ENCODE results near the gene LRRC8C. TPM values are rescaled to one million over a fixed set of nuclear protein-coding genes. Genes with fewer than 3 reads are reported as not detected.

LRRC8C gene
- 3.2 and 3.3 TPM in 2 replicates for total RNA-seq
- long read RNA-seq, full-length matches to known transcripts: 2 of 3 reads
- long read RNA-seq, partial matches to known transcripts: 1 of 3 reads
- long read RNA-seq, other reads (novel, unspliced or antisense): 0 of 3 reads

DNA sequence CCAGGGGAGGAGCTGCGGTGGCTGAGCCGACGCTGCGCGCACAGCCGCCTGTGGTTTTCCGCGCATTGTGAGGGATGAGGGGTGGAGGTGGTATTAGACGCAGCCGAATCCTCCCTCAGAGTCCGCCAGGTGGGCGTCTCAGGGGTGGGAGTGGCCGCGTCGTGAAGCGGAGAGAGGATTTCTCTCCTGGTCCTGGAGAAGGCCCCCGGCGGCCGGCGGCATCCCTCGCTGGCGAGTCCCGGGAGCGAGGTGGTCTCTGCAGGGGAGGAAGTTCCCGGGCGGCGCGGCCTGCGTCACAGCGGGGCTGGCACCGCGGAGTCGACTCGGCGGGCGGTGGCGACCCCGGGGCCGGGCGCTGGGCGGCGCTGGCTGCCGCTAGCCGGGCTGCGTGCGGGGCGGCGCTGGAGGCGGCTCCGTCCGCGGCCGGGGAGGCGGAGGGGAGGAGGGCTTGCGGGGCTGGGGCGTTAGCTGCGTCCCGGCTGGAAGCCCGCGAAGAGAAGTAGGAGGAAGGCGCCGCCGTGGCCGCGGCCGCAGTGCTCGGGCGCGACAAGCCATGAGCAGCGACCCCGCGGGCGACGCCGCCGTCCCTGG is at the start of gene LRRC8C:
Gene LRRC8C, plus strand, starts transcription at position 464 of the 591 bp plus-strand sequence. CDS start 53,354 bp downstream, outside the sequence.
- Mint-ChIP-seq H3K27me3 (peaks cover 20% of the 10 kb centered on the region), H3K9me3 (ENCODE audit: low read depth) (no peaks in the 10 kb centered on the region), H3K4me1 (ENCODE audit: low read depth) (peaks cover 17% of the 10 kb centered on the region), H3K4me3 (ENCODE audit: low read depth) (peak within 1 kb of the TSS; percentile 91), H3K27ac (peak within 1 kb of the TSS; percentile 96), H3K36me3 (ENCODE audit: insufficient read depth) (no peaks in the 10 kb centered on the region)
- peak; percentile 85 for DNase-seq (ENCODE audit: low spot score, unreplicated experiment)
- TF ChIP-seq, protein P1, sequence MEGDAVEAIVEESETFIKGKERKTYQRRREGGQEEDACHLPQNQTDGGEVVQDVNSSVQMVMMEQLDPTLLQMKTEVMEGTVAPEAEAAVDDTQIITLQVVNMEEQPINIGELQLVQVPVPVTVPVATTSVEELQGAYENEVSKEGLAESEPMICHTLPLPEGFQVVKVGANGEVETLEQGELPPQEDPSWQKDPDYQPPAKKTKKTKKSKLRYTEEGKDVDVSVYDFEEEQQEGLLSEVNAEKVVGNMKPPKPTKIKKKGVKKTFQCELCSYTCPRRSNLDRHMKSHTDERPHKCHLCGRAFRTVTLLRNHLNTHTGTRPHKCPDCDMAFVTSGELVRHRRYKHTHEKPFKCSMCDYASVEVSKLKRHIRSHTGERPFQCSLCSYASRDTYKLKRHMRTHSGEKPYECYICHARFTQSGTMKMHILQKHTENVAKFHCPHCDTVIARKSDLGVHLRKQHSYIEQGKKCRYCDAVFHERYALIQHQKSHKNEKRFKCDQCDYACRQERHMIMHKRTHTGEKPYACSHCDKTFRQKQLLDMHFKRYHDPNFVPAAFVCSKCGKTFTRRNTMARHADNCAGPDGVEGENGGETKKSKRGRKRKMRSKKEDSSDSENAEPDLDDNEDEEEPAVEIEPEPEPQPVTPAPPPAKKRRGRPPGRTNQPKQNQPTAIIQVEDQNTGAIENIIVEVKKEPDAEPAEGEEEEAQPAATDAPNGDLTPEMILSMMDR (IDR thresholded peaks at IDR 0.05; ENCODE audit: unreplicated experiment): peak; percentile 60

GRCh38 chr1:89584211-89584610 is 48.7 kb upstream of the LRRC8C start:
- TF ChIP-seq, protein P1 (IDR thresholded peaks at IDR 0.05; ENCODE audit: unreplicated experiment): no peak
- peaks cover 18% of the 10 kb centered on the region for H3K36me3 Mint-ChIP-seq (ENCODE audit: insufficient read depth)

GRCh38 chr1:89584781-89585180 is 48.1 kb upstream of the LRRC8C start:
- no peak overlapping the region for H3K4me3 Mint-ChIP-seq (ENCODE audit: low read depth)
- H3K36me3 Mint-ChIP-seq (ENCODE audit: insufficient read depth): peaks cover 17% of the 10 kb centered on the region
- no peaks in the 10 kb centered on the region for H3K9me3 Mint-ChIP-seq (ENCODE audit: low read depth)
- no peak for DNase-seq (ENCODE audit: low spot score, unreplicated experiment)
- peaks cover 7% of the 10 kb centered on the region for H3K4me1 Mint-ChIP-seq (ENCODE audit: low read depth)
- TF ChIP-seq, protein P1 (IDR thresholded peaks at IDR 0.05; ENCODE audit: unreplicated experiment): no peak
- H3K27me3 Mint-ChIP-seq: no peaks in the 10 kb centered on the region
- H3K27ac Mint-ChIP-seq: no peak overlapping the region

More at GRCh38 chr1:89584211-89584610, 48.7 kb upstream of the LRRC8C start:
- Mint-ChIP-seq H3K4me3 (ENCODE audit: low read depth) (no peak overlapping the region), H3K27me3 (no peaks in the 10 kb centered on the region), H3K9me3 (ENCODE audit: low read depth) (no peaks in the 10 kb centered on the region), H3K27ac (no peak overlapping the region), H3K4me1 (ENCODE audit: low read depth) (peaks cover 10% of the 10 kb centered on the region)
- DNase-seq (ENCODE audit: low spot score, unreplicated experiment): no peak

DNA sequence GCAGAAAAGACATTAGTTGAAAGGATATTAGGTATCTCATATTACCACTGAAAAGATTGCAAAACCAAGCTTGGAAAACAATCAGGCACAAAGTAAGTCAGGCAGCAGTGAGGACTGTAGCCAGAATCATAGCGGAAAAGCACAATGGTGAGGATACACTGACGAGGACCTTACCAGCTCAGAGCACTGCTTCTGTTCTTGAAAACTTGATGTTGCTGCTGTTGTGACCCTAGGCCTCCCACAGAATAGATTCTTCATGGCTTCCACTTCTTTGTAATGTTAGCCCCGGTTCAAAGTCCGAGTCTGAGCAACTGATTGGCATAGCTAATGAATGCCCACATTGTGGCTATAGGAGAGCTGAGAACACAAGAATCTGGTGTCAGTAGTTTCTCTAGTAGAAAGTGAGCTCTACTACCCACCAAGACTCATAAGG is 45.2 kb upstream of the LRRC8C start:
- TF ChIP-seq, protein P1 (IDR thresholded peaks at IDR 0.05; ENCODE audit: unreplicated experiment): no peak
- peaks cover 11% of the 10 kb centered on the region for H3K36me3 Mint-ChIP-seq (ENCODE audit: insufficient read depth)
- H3K4me1 Mint-ChIP-seq (ENCODE audit: low read depth): peaks cover 5% of the 10 kb centered on the region
- H3K4me3 Mint-ChIP-seq (ENCODE audit: low read depth): no peak overlapping the region
- no peak for DNase-seq (ENCODE audit: low spot score, unreplicated experiment)
- H3K27me3 Mint-ChIP-seq: no peaks in the 10 kb centered on the region
- H3K9me3 Mint-ChIP-seq (ENCODE audit: low read depth): no peaks in the 10 kb centered on the region
- peak overlapping the region; percentile 41 for H3K27ac Mint-ChIP-seq

DNA sequence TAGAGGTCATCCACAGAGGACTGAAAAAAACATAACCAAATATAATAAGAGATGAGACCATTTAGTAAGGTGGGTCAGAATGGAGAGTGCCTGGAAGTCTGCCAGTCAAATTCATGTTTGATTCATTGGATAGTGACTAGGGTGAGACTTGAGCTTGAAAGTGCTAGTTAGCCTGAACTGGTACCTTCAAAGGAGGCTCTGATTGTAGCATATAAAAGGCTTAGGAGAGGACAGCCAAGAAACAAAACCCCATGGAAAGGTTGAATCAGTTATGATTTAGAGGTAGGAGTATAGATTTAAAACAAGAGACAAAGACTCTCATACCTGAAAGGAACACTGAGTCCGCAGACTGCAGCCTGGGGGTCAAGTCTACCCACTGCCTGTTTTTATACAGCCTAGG is 44.4 kb upstream of the LRRC8C start:
- TF ChIP-seq, protein P1 (IDR thresholded peaks at IDR 0.05; ENCODE audit: unreplicated experiment): no peak
- no peak for DNase-seq (ENCODE audit: low spot score, unreplicated experiment)
- Mint-ChIP-seq H3K9me3 (ENCODE audit: low read depth) (no peaks in the 10 kb centered on the region), H3K27me3 (no peaks in the 10 kb centered on the region), H3K27ac (no peak overlapping the region), H3K4me3 (ENCODE audit: low read depth) (no peak overlapping the region), H3K4me1 (ENCODE audit: low read depth) (peaks cover 5% of the 10 kb centered on the region), H3K36me3 (ENCODE audit: insufficient read depth) (peaks cover 8% of the 10 kb centered on the region)

All from progenitor cell of endocrine pancreas (in vitro differentiated cells).